HG03280 (cell line): ENCODE results near the gene OPHN1.
"Not testable (repeated sequence)": the region's sequence is repeated elsewhere in the genome, so short reads cannot be mapped to it uniquely, and the experiment has no call there.

ENCODE experiments used
- ATAC-seq: cut with Tn5 transposase; IDR thresholded peaks from one replicate; pipeline ENCODE4 v1.9.1; 2021; ENCODE audit warnings: mild to moderate bottlenecking, moderate library complexity; ENCODE audit not compliant: unreplicated experiment

OPHN1 gene

DNA sequence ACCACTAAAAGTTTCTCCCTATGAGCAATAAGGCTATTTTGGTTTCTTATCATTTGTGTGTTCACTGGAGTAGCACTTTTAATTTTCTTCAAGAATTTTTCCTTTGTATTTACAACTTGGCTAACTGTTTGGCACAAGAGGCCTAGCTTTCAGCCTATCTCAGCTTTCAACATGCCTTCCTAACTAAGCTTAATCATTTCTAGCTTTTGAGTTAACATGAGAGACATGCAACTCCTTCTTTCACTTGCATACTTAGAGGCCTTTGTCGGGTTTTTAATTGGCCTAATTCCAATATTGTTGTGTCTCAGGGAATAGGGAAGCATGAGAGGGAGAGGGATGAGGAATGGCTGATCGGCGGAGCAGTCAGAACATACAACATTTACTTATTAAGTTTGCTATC, 349.8 kb downstream of the OPHN1 start:
- ATAC-seq = no peak

DNA sequence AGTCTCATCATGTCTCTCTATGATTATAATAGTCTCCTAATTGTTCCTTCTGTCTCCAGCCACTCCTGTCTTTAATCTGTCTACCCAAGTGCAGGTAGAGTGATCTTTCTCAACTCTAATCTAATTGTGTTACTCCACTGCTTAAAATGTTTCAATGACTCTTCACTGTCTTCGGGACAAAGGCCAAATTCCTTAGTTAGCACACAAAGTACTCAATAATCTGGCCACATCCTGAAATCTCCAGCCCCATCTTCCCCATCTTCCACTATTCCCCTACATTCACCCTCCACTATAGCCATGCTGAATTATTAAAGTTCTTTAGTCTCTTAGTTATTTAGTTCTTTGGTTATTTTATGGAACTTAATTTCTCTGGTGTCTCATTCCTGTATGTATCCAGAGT, 353.3 kb downstream of the OPHN1 start:
- no peak for ATAC-seq

DNA sequence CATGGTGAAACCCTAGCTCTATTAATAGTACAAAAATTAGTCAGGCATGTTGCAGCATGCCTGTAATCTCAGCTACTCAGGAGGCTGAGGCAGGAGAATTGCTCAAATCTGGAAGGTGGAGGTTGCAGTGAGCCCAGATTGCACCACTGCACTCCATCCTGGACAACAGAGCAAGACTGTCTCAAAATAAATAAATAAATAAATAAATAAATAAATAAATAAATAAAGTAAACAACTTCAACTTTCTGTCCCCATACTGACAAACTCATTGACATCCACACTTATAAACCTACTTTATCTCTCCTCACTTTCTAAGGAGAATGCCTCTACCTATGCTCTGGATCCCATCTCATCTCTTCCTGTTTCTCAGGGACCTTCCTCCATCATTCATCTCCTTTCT, 354.5 kb downstream of the OPHN1 start:
- ATAC-seq = not testable (repeated sequence)

DNA sequence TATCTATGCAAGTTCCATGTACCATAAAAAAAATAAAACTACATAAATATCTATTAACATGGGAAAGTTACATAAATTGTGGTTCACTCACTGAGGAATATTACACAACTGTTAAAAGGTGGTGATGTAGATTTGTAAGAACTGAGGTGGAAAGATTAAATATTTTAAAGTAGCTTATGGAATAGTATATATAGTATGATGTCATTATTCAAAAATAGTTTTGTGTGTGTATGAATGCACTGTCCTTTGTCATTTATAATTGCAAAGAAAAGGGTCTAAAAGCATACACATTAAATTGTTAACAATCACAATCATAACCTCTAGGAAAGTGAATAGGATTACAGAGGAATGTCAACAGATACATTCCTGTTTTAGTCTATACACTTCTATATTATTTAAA, 355.9 kb downstream of the OPHN1 start:
- no peak for ATAC-seq

DNA sequence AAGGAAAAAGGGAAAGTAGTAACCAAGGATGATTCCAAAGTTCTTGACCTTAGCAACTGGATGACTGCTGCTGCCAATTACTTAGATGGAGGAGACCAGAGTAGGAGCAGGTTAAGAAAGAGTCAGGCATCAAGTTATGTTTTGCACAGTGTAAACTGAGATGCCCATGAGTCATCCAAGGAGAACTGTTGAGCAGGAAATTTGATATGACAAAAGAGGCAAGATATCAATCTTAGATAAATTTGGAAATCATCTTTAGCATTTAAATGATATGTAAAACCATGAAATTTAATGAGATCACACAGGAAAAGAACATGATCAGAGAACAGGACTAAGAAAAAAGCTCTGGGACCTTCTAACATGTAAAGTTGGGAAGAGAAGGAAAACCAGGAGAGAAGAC, 361.3 kb downstream of the OPHN1 start:
- no peak for ATAC-seq

DNA sequence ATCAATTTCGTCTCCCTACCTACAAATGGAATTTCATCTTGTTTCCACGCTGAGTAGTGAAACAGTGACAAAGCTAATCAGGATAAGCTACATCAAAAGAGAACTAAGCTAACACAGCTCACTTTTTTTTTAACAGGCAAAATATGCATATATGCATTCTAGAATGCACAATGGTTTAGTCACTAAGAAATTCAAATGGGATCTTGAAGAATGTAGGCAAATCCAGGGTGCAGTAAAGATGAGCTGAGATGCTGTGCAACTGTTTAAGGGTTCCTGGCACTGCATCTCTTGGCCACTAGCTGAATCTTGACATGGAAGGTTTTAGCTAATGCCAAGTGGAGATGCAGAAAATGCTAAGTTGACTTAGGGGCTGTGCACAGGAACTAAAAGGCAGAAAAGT, 363.2 kb downstream of the OPHN1 start:
- ATAC-seq = not testable (repeated sequence)

DNA sequence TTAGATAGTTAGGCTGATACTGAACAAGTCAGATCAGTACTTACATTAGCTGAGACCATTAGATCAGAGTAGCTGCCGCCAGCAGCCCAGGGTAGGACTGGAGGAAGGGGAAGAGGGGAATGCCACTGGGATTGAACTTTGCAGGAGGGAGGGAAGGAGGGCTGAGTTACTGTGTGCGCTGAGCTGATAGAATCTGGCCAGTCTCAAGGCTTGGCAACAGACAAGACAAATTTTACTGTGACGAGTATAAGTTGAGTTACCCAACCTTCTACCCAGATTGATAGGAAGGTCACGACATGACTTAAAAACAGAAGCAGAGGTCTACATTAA, 372.1 kb downstream of the OPHN1 start:
- no peak for ATAC-seq

DNA sequence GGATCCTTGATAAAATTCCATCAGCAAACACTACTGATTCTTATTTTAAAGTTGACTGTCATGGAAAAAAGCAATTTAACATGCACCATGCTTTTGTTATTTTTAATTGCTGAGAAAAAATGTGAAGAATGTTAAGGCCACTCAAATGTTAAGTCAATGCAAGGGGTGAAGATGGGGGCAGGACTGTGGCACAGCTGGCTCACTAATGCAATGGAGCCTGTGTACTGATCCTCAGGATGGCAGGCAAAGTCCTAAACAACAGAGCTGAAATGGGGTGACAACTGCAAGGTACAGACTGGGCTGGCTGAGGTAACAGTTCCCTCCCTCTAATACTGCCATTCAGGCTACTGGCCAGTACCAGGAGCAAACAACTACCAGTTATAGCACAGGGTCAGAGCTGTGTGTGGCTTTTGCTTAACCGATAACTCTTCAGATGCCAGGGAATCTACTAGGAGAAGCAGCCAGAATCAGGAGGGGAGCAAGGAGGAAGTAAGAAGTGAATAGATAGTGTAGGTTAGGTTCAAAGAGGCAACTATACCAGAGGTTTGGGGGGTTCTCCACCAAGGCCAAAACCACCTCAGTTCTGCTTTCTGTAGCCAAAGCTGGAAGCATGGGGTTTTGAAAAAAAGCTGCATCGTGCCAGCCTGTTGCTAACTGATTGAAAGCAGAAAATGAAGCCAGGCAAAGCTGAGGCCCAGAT, 372.6 kb downstream of the OPHN1 start:
- ATAC-seq = no peak

DNA sequence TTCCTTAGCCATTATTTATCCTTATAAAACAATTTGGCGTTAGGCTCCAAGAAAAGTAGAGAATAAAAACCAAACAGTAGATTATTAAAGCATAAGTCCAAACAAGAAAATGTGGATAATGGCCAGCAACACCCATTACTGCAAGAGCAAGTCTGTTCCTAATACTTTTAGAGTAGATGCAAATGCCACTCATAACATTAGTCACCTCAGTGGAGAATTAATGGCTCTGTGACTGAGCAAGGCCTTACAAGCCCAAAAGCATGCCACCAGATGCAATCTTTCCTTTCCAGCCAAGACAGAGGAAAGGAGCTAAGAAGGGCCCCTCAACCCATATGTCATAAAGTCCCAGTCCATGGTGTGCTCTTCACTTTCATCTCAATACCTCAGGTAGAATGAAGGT, 373.8 kb downstream of the OPHN1 start:
- ATAC-seq = no peak

DNA sequence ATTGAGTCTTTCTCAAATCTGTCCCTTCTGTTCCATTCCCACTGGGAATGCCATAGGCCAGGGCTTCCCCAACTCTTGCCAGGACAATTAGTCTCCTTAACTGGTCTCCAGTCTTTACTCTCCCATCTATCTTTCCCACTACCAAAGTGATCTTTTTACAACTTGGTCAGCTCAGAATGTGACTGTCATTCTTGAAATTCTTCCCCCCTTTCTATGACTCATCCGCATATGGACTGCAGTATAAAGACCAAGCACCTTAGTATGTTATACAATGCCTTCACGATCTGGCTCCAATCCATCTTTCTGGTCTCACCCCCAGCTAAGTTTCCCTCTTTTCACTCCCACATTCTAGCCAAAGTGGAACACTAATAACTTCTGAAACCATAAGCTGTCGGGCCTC, 383.8 kb downstream of the OPHN1 start:
- no peak for ATAC-seq

DNA sequence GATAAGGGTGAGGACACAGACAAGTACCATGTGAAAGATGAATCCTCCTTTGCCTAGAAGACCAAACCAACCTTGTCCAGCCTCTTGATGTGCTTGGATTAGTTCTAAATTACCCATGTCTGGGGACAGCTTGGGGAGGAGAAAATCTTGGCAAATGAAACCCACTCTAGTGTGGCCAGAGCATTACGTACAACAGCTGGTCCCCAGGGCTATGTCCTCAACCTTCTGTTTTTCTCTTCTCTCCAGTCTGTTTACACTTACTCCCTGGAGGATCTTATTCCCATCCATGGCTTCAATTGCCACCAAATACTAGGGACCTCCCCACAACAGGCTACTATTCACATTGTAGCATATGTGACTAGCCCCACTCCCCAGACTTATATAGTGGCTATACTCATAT, 384.5 kb downstream of the OPHN1 start:
- no peak for ATAC-seq

DNA sequence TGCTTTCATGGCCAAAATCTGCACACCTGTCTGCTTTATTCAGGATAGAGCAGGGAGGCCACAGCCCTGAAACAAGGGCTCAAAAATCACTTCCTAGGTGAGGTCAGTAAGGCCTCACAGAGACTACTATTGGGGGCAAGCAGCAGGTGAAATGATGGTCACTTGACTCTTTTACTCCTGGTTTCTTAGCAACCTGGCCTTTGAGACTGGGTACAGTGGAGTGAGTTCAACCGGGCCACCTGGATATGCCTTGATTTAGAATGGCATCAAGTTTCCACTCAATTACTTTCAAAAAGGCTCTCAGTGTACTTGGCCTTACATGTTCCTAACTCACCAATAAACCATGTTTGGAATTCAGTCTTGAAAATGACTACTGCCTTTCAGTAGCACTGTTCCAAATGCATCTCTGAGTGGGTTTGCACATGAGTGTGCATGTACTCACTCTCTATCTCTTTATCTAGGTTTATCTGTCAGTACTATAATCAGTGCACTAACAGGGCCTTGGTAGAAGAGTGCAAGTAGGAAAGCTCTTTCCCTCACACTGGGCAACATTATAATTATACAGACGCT, 388.2 kb downstream of the OPHN1 start:
- ATAC-seq = no peak

DNA sequence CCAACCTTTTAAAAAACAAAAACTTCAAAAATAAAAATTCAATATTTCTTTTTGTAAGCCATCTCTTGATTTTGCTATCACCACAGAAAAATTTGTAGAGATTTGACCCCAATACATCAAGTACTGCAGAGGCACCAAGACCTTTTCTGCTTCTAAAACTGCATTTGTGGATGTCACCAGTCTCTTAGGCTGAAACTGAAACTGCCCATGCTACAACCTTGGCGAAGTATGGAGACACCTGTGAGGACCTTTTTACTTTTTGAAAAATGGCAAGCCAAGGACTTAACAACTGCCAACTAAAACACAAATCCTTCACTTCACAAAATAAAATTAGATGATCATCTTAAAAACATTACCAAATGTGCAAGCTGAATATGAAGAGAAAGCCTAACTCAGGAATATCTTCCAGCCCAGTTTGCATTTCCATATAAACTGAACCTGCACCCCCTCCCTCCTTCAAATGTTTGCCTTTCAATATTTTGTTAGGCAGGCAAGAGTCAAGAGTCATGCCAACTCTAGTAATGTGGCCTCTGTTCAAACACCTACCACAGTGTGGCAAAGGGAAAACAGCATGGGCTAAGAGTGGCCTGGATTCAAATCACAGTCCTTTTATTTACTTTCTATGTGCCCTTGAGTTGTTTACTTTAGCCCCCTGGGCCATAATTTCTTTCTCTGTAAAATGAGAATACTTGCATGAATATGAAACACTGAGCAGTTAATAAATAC, 389.4 kb downstream of the OPHN1 start:
- no peak for ATAC-seq

DNA sequence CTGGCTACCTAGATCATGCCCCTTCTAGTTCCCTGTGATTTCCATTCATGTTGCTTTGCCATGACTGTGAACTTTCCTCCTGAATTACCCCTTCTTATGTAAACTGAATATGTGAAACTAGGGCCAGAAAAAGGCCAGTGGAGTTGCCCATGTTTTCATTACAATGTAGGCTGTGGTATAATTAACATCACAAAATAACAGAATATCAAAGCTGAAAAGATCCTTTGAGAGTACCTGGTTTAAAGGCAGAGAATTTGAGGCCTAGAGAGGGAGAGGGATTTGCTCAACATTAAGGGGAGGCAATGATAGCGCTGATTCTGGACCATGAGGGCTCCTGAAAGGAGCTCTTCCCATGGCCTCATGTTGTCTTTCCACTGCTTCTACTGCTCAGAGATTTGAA, 392.2 kb downstream of the OPHN1 start:
- ATAC-seq = no peak

DNA sequence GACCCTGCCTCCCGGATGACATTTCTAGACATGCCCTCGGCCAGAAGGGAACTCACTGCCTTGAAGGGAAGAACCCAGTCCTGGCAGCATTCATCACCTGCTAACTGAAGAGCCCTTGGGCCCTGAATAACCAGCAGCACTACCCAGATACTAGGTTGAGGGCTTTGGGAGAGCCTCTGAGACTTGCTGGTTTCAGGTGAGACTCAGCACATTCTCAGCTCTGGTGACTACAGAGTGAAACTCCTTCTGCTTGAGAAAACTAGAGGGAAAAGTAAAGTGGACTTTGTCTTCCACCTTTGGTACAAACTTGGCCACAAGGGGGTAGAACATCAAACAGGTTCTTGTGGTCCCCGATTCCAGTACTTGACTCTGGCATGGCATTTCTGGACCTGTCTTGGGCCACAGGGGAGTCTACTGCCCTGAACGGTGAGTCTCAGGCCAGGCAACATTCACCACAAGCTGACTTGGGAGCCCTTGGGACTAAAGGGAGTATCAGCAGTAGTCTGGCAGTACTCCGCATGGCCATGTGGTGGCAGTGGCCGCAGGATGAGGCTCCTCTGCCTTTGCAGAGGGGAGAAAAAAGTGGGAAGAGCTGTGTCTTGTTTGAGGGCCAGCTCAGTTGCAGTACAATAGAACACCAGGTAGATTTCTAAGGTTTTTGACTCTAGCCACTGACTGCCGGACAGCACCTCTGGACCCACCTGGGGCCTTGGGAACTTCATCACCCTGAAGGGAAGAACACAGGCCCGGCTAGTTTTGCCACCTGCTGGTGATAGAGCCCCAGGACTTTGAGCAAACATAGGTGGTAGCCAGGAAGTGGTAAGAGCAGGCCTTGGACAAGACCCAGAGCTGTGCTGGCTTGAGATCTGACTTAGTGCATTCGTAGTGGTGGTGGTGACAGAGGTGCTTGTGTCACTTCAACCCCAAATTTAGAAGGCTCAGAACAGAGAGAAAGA, 414.8 kb downstream of the OPHN1 start:
- ATAC-seq = no peak

DNA sequence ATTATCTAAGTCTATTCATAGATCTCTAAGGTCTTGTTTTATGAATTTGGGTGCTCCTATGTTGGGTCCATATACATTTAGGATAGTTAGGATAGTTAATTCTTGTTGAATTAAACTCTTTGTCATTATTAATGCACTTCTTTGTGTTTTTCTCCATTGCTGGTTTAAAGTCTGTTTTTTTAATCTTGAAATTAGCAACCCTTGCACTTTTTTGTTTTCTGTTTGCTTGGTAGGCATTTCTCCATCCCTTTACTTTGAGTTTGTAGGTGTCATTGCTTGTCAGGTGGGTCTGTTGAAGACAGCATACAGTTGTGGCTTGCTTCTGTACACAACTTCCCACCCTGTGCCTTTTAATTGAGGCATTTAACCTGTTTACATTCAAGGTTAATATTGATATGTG, 434.8 kb downstream of the OPHN1 start:
- ATAC-seq = no peak
